IPS-18a (cell line): ENCODE measurements around the gene OCA2.

ENCODE experiments used
- H3K27ac ChIP-seq: one replicate; pipeline ENCODE4 v1.5.1; 2013; ENCODE audit warnings: low read length
- H3K27me3 ChIP-seq: one replicate; pipeline ENCODE4 v1.6.1; 2013; ENCODE audit warnings: mild to moderate bottlenecking, low read length; ENCODE audit not compliant: control insufficient read depth, insufficient read depth
- H3K36me3 ChIP-seq: one replicate; pipeline ENCODE4 v1.6.1; 2013; ENCODE audit warnings: low read depth, low read length; ENCODE audit not compliant: control insufficient read depth
- H3K4me1 ChIP-seq: one replicate; pipeline ENCODE4 v1.6.1; 2013; ENCODE audit warnings: low read depth, low read length; ENCODE audit not compliant: control insufficient read depth
- H3K4me3 ChIP-seq: one replicate; pipeline ENCODE4 v1.5.1; 2013; ENCODE audit warnings: low read length
- H3K9ac ChIP-seq: one replicate; pipeline ENCODE4 v1.6.1; 2013; ENCODE audit warnings: mild to moderate bottlenecking, low read length, moderate library complexity
- H3K9me3 ChIP-seq: one replicate; pipeline ENCODE4 v1.6.1; 2013; ENCODE audit warnings: low read depth, low read length; ENCODE audit not compliant: control insufficient read depth

The OCA2 gene

GRCh38 chr15:27805261-27806220 is 293.6 kb downstream of the OCA2 start:
- Histone ChIP-seq H3K27me3 (no peaks in the 10 kb centered on the region), H3K4me3 (no peak overlapping the region), H3K27ac (no peak overlapping the region), H3K9ac (no peak overlapping the region), H3K36me3 (no peaks in the 10 kb centered on the region), H3K4me1 (no peaks in the 10 kb centered on the region), H3K9me3 (no peaks in the 10 kb centered on the region)

GRCh38 chr15:27804569-27805260 is 294.4 kb downstream of the OCA2 start:
- Histone ChIP-seq H3K27ac (no peak overlapping the region), H3K36me3 (no peaks in the 10 kb centered on the region), H3K4me1 (no peaks in the 10 kb centered on the region), H3K9ac (no peak overlapping the region), H3K27me3 (no peaks in the 10 kb centered on the region), H3K9me3 (no peaks in the 10 kb centered on the region), H3K4me3 (no peak overlapping the region)

GRCh38 chr15:27798807-27799206 is 300.3 kb downstream of the OCA2 start:
- H3K4me1 ChIP-seq: peaks cover 14% of the 10 kb centered on the region
- no peaks in the 10 kb centered on the region for H3K9me3 ChIP-seq
- H3K9ac ChIP-seq: no peak overlapping the region
- H3K36me3 ChIP-seq: no peaks in the 10 kb centered on the region
- H3K27ac ChIP-seq: no peak overlapping the region
- no peaks in the 10 kb centered on the region for H3K27me3 ChIP-seq
- no peak overlapping the region for H3K4me3 ChIP-seq

- no peak overlapping the region for H3K4me3 ChIP-seq
- H3K9me3 ChIP-seq: no peaks in the 10 kb centered on the region
- H3K27ac ChIP-seq: no peak overlapping the region
- no peaks in the 10 kb centered on the region for H3K27me3 ChIP-seq
- H3K9ac ChIP-seq: no peak overlapping the region
- H3K4me1 ChIP-seq: peaks cover 14% of the 10 kb centered on the region
- no peaks in the 10 kb centered on the region for H3K36me3 ChIP-seq
These were observed 301.4 kb downstream of the OCA2 start for GRCh38 chr15:27797765-27798164.

GRCh38 chr15:27796405-27797320 is 302.5 kb downstream of the OCA2 start:
- H3K9me3 ChIP-seq: no peaks in the 10 kb centered on the region
- H3K36me3 ChIP-seq: no peaks in the 10 kb centered on the region
- H3K27me3 ChIP-seq: no peaks in the 10 kb centered on the region
- H3K27ac ChIP-seq: no peak overlapping the region
- H3K4me3 ChIP-seq: no peak overlapping the region
- H3K4me1 ChIP-seq: peaks cover 14% of the 10 kb centered on the region
- H3K9ac ChIP-seq: no peak overlapping the region

- Histone ChIP-seq H3K4me1 (peaks cover 6% of the 10 kb centered on the region), H3K36me3 (no peaks in the 10 kb centered on the region), H3K27ac (no peak overlapping the region), H3K27me3 (no peaks in the 10 kb centered on the region), H3K9ac (no peak overlapping the region), H3K9me3 (no peaks in the 10 kb centered on the region), H3K4me3 (no peak overlapping the region)
These were observed 306.3 kb downstream of the OCA2 start for GRCh38 chr15:27792756-27793264.

GRCh38 chr15:27790270-27790669 is 308.8 kb downstream of the OCA2 start:
- Histone ChIP-seq H3K9ac (no peak overlapping the region), H3K4me1 (peaks cover 4% of the 10 kb centered on the region), H3K27me3 (no peaks in the 10 kb centered on the region), H3K9me3 (no peaks in the 10 kb centered on the region), H3K36me3 (no peaks in the 10 kb centered on the region), H3K4me3 (no peak overlapping the region), H3K27ac (no peak overlapping the region)

- Histone ChIP-seq H3K27me3 (no peaks in the 10 kb centered on the region), H3K4me1 (peaks cover 4% of the 10 kb centered on the region), H3K9me3 (no peaks in the 10 kb centered on the region), H3K27ac (no peak overlapping the region), H3K9ac (no peak overlapping the region), H3K36me3 (no peaks in the 10 kb centered on the region), H3K4me3 (no peak overlapping the region)
These were observed 311.2 kb downstream of the OCA2 start for GRCh38 chr15:27787931-27788330.

- Histone ChIP-seq H3K4me3 (no peak overlapping the region), H3K4me1 (peaks cover 4% of the 10 kb centered on the region), H3K9me3 (no peaks in the 10 kb centered on the region), H3K27me3 (no peaks in the 10 kb centered on the region), H3K9ac (no peak overlapping the region), H3K27ac (no peak overlapping the region), H3K36me3 (no peaks in the 10 kb centered on the region)
These were observed 315.0 kb downstream of the OCA2 start for GRCh38 chr15:27784107-27784506.

- H3K9ac ChIP-seq: no peak overlapping the region
- no peaks in the 10 kb centered on the region for H3K27me3 ChIP-seq
- H3K36me3 ChIP-seq: no peaks in the 10 kb centered on the region
- peaks cover 4% of the 10 kb centered on the region for H3K4me1 ChIP-seq
- no peaks in the 10 kb centered on the region for H3K9me3 ChIP-seq
- no peak overlapping the region for H3K4me3 ChIP-seq
- no peak overlapping the region for H3K27ac ChIP-seq
These were observed 315.4 kb downstream of the OCA2 start for GRCh38 chr15:27783678-27784077.

GRCh38 chr15:27782125-27782524 is 317.0 kb downstream of the OCA2 start:
- Histone ChIP-seq H3K36me3 (no peaks in the 10 kb centered on the region), H3K27ac (no peak overlapping the region), H3K9ac (no peak overlapping the region), H3K27me3 (no peaks in the 10 kb centered on the region), H3K4me1 (peaks cover 4% of the 10 kb centered on the region), H3K9me3 (no peaks in the 10 kb centered on the region), H3K4me3 (no peak overlapping the region)
